Skeletal muscle tissue (tissue), 4 donors: ENCODE results near the gene YBX1. TPM values are rescaled to one million over a fixed set of nuclear protein-coding genes. Genes with fewer than 3 reads are reported as not detected.

ENCODE experiments used
- H3K27ac ChIP-seq: one replicate; pipeline ENCODE4 v1.7.0; 2013; ENCODE audit warnings: mild to moderate bottlenecking, low read depth, low read length, inconsistent platforms
- H3K27me3 ChIP-seq, 3 donors: one replicate each; pipeline ENCODE4 v1.7.0; 2013; ENCODE audit warnings: low read length in 3 of 3; ENCODE audit not compliant: control insufficient read depth in 3 of 3, insufficient read depth in 3 of 3
- H3K36me3 ChIP-seq, 3 donors: one replicate each; pipeline ENCODE4 v1.7.0; 2013; ENCODE audit warnings: low read length in 3 of 3; ENCODE audit not compliant: control insufficient read depth in 3 of 3, insufficient read depth in 3 of 3
- H3K4me1 ChIP-seq, 3 donors: one replicate each; pipeline ENCODE4 v1.7.0; 2013; ENCODE audit warnings: low read length in 3 of 3, mild to moderate bottlenecking in 3 of 3; ENCODE audit not compliant: control insufficient read depth in 3 of 3, insufficient read depth in 3 of 3
- H3K4me3 ChIP-seq, 3 donors: one replicate each; pipeline ENCODE4 v1.7.0; 2013; ENCODE audit warnings: low read length in 3 of 3
- H3K9ac ChIP-seq, 3 donors: one replicate each; pipeline ENCODE4 v1.7.0; 2013; ENCODE audit warnings: low read length in 3 of 3, mild to moderate bottlenecking in 3 of 3, moderate library complexity in 2 of 3, low read depth in 1 of 3
- H3K9me3 ChIP-seq, 3 donors: one replicate each; pipeline ENCODE4 v1.7.0; 2013; ENCODE audit warnings: low read length in 3 of 3; ENCODE audit not compliant: control insufficient read depth in 3 of 3
- total RNA-seq: library from RNA; depleted of rRNA; stranded (reverse); fragments of >200 nt; gene quantifications from one replicate; pipeline ENCODE4 v1.2.3, GENCODE V29; 2014
- donor health status: Osteomylitis.

Gene YBX1
- total RNA-seq, 1 donor from 2014 or later, result 403 TPM

- Histone ChIP-seq H3K36me3 (peaks cover 0 to 8% (median 5%) of the 10 kb centered on the region in 3 donors), H3K27me3 (no peaks in the 10 kb centered on the region), H3K9ac (peak overlapping the region in 1 of 3 donors; percentile 15), H3K4me3 (peak overlapping the region; percentile 53 to 76 (median 54)), H3K27ac (no peak overlapping the region), H3K9me3 (no peaks in the 10 kb centered on the region), H3K4me1 (peaks cover 42 to 66% (median 55%) of the 10 kb centered on the region in 3 donors)
Measured at GRCh38 chr1:42684139-42684538, 1.9 kb downstream of the YBX1 start.

GRCh38 chr1:42686418-42686817 is 4.2 kb downstream of the YBX1 start:
- no peaks in the 10 kb centered on the region for H3K27me3 ChIP-seq
- H3K27ac ChIP-seq, result no peak overlapping the region
- H3K9me3 ChIP-seq, result no peaks in the 10 kb centered on the region
- H3K4me1 ChIP-seq, result peaks cover 36 to 54% (median 54%) of the 10 kb centered on the region in 3 donors
- H3K9ac ChIP-seq, result no peak overlapping the region
- H3K36me3 ChIP-seq, result peaks cover 0 to 8% (median 5%) of the 10 kb centered on the region in 3 donors
- no peak overlapping the region for H3K4me3 ChIP-seq

- Histone ChIP-seq H3K4me1 (peaks cover 19 to 52% (median 39%) of the 10 kb centered on the region in 3 donors), H3K9me3 (no peaks in the 10 kb centered on the region), H3K9ac (no peak overlapping the region), H3K27ac (no peak overlapping the region), H3K4me3 (no peak overlapping the region), H3K36me3 (peaks cover 0 to under 1% (median 0%) of the 10 kb centered on the region in 3 donors), H3K27me3 (no peaks in the 10 kb centered on the region)
Measured at GRCh38 chr1:42689912-42690311, 7.7 kb downstream of the YBX1 start.

GRCh38 chr1:42690477-42691156 is 8.4 kb downstream of the YBX1 start:
- H3K4me1 ChIP-seq, result peaks cover 15 to 46% (median 32%) of the 10 kb centered on the region in 3 donors
- no peaks in the 10 kb centered on the region for H3K27me3 ChIP-seq
- H3K9me3 ChIP-seq, result no peaks in the 10 kb centered on the region
- H3K27ac ChIP-seq, result no peak overlapping the region
- H3K4me3 ChIP-seq, result no peak overlapping the region
- no peak overlapping the region for H3K9ac ChIP-seq
- no peaks in the 10 kb centered on the region for H3K36me3 ChIP-seq

- H3K27ac ChIP-seq, result no peak overlapping the region
- H3K9ac ChIP-seq, result no peak overlapping the region
- no peak overlapping the region for H3K4me3 ChIP-seq
- H3K27me3 ChIP-seq, result no peaks in the 10 kb centered on the region
- no peaks in the 10 kb centered on the region for H3K9me3 ChIP-seq
- H3K36me3 ChIP-seq, result peaks cover 0 to 2% (median 2%) of the 10 kb centered on the region in 3 donors
- H3K4me1 ChIP-seq, result peaks cover 12 to 42% (median 32%) of the 10 kb centered on the region in 3 donors
Measured at GRCh38 chr1:42691157-42691498, 8.9 kb downstream of the YBX1 start.

- no peak overlapping the region for H3K9ac ChIP-seq
- H3K4me3 ChIP-seq, result no peak overlapping the region
- peaks cover 1 to 14% (median 12%) of the 10 kb centered on the region in 3 donors for H3K36me3 ChIP-seq
- H3K27ac ChIP-seq, result no peak overlapping the region
- no peaks in the 10 kb centered on the region for H3K27me3 ChIP-seq
- H3K4me1 ChIP-seq, result peaks cover 6 to 36% (median 21%) of the 10 kb centered on the region in 3 donors
- H3K9me3 ChIP-seq, result no peaks in the 10 kb centered on the region
Measured at GRCh38 chr1:42692461-42692860, 10.2 kb downstream of the YBX1 start.

GRCh38 chr1:42692911-42693310 is 10.7 kb downstream of the YBX1 start:
- Histone ChIP-seq H3K9me3 (no peaks in the 10 kb centered on the region), H3K4me3 (no peak overlapping the region), H3K4me1 (peaks cover 6 to 32% (median 17%) of the 10 kb centered on the region in 3 donors), H3K27ac (no peak overlapping the region), H3K27me3 (no peaks in the 10 kb centered on the region), H3K36me3 (peaks cover 3 to 19% (median 16%) of the 10 kb centered on the region in 3 donors), H3K9ac (no peak overlapping the region)

- no peak overlapping the region for H3K4me3 ChIP-seq
- peaks cover 28 to 60% (median 57%) of the 10 kb centered on the region in 3 donors for H3K36me3 ChIP-seq
- no peaks in the 10 kb centered on the region for H3K9me3 ChIP-seq
- H3K27me3 ChIP-seq, result no peaks in the 10 kb centered on the region
- H3K9ac ChIP-seq, result no peak overlapping the region
- H3K27ac ChIP-seq, result no peak overlapping the region
- H3K4me1 ChIP-seq, result no peaks in the 10 kb centered on the region
Measured at GRCh38 chr1:42698081-42698813, 16.0 kb downstream of the YBX1 start.

- Histone ChIP-seq H3K27me3 (no peaks in the 10 kb centered on the region), H3K9ac (no peak overlapping the region), H3K9me3 (no peaks in the 10 kb centered on the region), H3K4me3 (no peak overlapping the region), H3K36me3 (peaks cover 35 to 72% (median 71%) of the 10 kb centered on the region in 3 donors), H3K27ac (no peak overlapping the region), H3K4me1 (no peaks in the 10 kb centered on the region)
Measured at GRCh38 chr1:42700006-42700405, 17.8 kb downstream of the YBX1 start.

- Histone ChIP-seq H3K4me1 (no peaks in the 10 kb centered on the region), H3K9ac (no peak overlapping the region), H3K27ac (no peak overlapping the region), H3K4me3 (no peak overlapping the region), H3K36me3 (peaks cover 29 to 55% (median 55%) of the 10 kb centered on the region in 3 donors), H3K9me3 (no peaks in the 10 kb centered on the region), H3K27me3 (no peaks in the 10 kb centered on the region)
Measured at GRCh38 chr1:42703888-42704464, 21.8 kb downstream of the YBX1 start.
